Mesothelial cell of epicardium (in vitro differentiated cells): ENCODE results near the gene SDCCAG8. TPM values are rescaled to one million over a fixed set of nuclear protein-coding genes. Genes with fewer than 3 reads are reported as not detected.

Source experiments
- DNase-seq, 2 experiments: peaks; one replicate each; pipeline ENCODE4 v3.0.0; 2021; ENCODE audit warnings: low spot score in 2 of 2; ENCODE audit not compliant: unreplicated experiment in 2 of 2
- H3K27ac Mint-ChIP-seq: 2 replicates; pipeline ENCODE4 v1.8.0; 2021; ENCODE audit warnings: mixed read lengths
- H3K27me3 Mint-ChIP-seq: 2 replicates; pipeline ENCODE4 v1.8.0; 2021; ENCODE audit warnings: low read depth, mixed read lengths
- H3K36me3 Mint-ChIP-seq: 2 replicates; pipeline ENCODE4 v1.8.0; 2021; ENCODE audit warnings: mixed read lengths
- H3K4me1 Mint-ChIP-seq: 2 replicates; pipeline ENCODE4 v1.8.0; 2021; ENCODE audit warnings: mixed read lengths
- H3K4me3 Mint-ChIP-seq: 2 replicates; pipeline ENCODE4 v1.8.0; 2021; ENCODE audit warnings: mild to moderate bottlenecking, moderate library complexity, mixed read lengths
- H3K9me3 Mint-ChIP-seq: 2 replicates; pipeline ENCODE4 v1.8.0; 2021; ENCODE audit warnings: mixed read lengths
- total RNA-seq: library from RNA; stranded (reverse); gene quantifications from 3 replicates; pipeline ENCODE4 v1.2.1, GENCODE V29; 2021
- TF ChIP-seq, protein P1 (sequence below): fragments of 200-600 bp; sonication (generic); IDR thresholded peaks from one replicate; pipeline ENCODE4 v1.5.0; 2021; ENCODE audit warnings: antibody characterized with exemption; ENCODE audit not compliant: unreplicated experiment

Gene SDCCAG8
- total RNA-seq, 1 donor from 2014 or later, result 37.3 TPM

DNA sequence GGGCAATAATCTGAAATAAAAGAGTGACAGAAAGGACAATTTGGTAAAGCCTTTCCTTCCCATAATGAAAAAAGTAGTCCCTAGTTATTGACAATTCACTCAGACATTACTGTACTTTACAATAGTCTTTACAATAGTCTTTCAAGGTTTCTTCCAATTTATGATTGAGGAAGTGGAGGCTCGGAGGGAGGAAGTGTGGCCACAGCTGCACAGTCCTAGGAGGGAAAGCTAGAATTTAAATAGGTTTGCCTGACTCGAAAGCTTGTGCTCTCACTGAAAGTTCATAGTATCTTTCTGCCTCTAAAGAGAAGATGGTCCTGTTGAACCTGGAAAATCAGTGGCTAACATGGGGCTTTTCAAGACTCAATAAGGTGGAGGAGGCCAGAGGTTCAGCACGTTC, 203.2 kb downstream of the SDCCAG8 start:
- Mint-ChIP-seq H3K4me1 (peaks cover 2% of the 10 kb centered on the region), H3K9me3 (no peaks in the 10 kb centered on the region), H3K4me3 (no peak overlapping the region), H3K27me3 (no peaks in the 10 kb centered on the region), H3K27ac (no peak overlapping the region), H3K36me3 (peaks cover 5% of the 10 kb centered on the region)
- TF ChIP-seq, protein P1, sequence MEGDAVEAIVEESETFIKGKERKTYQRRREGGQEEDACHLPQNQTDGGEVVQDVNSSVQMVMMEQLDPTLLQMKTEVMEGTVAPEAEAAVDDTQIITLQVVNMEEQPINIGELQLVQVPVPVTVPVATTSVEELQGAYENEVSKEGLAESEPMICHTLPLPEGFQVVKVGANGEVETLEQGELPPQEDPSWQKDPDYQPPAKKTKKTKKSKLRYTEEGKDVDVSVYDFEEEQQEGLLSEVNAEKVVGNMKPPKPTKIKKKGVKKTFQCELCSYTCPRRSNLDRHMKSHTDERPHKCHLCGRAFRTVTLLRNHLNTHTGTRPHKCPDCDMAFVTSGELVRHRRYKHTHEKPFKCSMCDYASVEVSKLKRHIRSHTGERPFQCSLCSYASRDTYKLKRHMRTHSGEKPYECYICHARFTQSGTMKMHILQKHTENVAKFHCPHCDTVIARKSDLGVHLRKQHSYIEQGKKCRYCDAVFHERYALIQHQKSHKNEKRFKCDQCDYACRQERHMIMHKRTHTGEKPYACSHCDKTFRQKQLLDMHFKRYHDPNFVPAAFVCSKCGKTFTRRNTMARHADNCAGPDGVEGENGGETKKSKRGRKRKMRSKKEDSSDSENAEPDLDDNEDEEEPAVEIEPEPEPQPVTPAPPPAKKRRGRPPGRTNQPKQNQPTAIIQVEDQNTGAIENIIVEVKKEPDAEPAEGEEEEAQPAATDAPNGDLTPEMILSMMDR, result no peak
- DNase-seq, result no peak

DNA sequence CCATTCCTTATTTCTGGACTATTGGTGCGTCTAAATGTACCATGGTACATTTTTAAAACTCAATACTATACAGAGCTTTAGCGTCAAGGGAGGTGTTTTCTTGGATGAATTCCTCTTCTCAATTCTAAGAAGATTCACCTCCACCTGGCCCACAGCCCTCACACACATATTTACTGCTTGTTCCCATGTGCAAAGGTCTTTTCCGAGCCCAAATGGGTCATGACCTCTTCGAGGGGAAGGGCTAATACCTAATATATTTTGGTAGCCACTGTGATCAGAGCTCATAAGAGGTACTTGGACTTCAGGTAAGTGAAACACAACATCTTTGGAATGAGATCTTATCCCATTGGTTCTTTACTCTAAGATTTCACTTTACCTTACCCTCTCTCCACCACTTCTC, 205.9 kb downstream of the SDCCAG8 start:
- DNase-seq, result no peak
- Mint-ChIP-seq H3K27ac (no peak overlapping the region), H3K4me3 (no peak overlapping the region), H3K4me1 (no peaks in the 10 kb centered on the region), H3K27me3 (no peaks in the 10 kb centered on the region), H3K36me3 (peaks cover 5% of the 10 kb centered on the region), H3K9me3 (no peaks in the 10 kb centered on the region)
- TF ChIP-seq, protein P1, result no peak

DNA sequence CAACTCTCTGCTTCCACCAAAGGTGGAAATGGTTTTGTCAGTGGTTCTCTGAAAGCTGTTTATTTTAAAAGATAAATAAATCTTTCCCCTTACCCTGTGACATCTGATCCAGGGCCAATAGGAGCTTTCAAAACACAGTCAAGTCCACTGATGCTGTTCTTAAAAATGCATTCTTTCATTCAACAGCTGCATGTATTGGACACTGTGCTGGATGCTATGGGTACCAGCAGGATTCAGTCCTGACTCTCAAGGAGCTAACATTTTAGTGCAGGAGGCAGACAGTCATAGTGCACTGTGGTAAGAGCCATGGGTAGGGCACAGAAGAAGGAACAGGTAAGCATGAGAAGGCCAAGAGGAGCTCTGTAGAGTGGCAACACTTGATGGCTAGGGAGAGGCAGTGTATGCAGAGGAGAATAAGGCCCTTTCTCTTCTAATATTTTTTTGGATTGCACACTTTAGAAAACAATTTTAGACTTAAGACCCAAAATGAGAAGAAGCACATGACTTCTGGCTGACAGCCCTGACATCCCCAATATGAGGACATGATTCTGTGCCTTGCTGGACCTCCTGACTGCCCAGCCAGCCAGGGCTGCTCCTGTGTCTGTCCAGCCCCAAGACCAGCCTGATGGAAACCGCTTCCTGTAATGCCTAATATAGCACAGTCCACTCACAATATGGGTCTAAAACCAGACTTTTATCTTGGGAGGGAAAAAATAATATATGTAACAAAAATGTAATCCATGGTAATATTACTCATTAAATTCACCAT, 207.3 kb downstream of the SDCCAG8 start:
- TF ChIP-seq, protein P1, result no peak
- no peaks in the 10 kb centered on the region for H3K27me3 Mint-ChIP-seq

DNA sequence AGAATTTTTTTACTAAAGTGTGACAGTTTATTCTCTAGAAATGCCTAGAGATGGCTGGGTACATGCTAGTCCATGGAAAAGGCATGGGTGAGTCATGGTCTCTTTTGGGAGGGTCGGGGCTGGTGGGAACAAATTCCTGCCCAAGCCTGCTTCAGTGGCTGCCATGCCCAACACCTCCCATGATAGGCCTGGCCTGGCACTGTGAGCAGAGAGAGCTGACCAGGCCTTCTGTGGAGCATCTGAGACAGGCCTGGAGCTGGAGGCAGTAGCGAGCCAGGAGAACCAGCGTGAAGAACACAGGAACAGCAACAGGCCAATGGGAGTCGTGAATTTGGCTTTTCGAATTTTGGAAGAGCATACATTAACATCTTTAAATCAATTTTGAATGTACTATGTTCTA, 209.2 kb downstream of the SDCCAG8 start:
- no peak overlapping the region for H3K4me3 Mint-ChIP-seq
- no peaks in the 10 kb centered on the region for H3K27me3 Mint-ChIP-seq
- no peaks in the 10 kb centered on the region for H3K4me1 Mint-ChIP-seq
- DNase-seq, result no peak
- TF ChIP-seq, protein P1, result no peak
- H3K36me3 Mint-ChIP-seq, result peaks cover 5% of the 10 kb centered on the region
- H3K27ac Mint-ChIP-seq, result no peak overlapping the region
- H3K9me3 Mint-ChIP-seq, result no peaks in the 10 kb centered on the region

More for the DNA sequence above, 207.3 kb downstream of the SDCCAG8 start:
- Mint-ChIP-seq H3K9me3 (no peaks in the 10 kb centered on the region), H3K4me3 (no peak overlapping the region), H3K4me1 (no peaks in the 10 kb centered on the region), H3K27ac (no peak overlapping the region), H3K36me3 (peaks cover 5% of the 10 kb centered on the region)
- DNase-seq, result no peak

DNA sequence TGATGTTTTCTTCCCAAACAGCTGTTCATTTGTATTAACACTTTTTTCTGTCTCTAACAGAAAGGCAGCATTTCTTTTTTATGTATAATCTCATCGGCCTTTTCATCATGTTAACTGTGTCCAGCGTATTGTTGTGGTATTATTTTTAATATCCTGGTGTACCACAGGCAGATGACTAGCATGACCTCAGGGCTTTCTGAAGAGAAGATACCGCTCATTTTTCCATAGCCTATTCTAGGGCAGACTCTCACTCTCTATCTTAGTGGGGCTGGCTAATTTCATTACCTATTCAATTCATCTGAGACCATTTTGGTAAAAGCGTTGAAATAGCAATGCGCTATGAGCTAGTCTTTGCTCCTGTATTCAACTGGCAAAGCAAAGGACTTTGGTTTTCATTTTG, 209.9 kb downstream of the SDCCAG8 start:
- H3K4me3 Mint-ChIP-seq, result no peak overlapping the region
- no peak overlapping the region for H3K27ac Mint-ChIP-seq
- H3K36me3 Mint-ChIP-seq, result peaks cover 2% of the 10 kb centered on the region
- no peaks in the 10 kb centered on the region for H3K27me3 Mint-ChIP-seq
- no peaks in the 10 kb centered on the region for H3K9me3 Mint-ChIP-seq
- DNase-seq, result no peak
- H3K4me1 Mint-ChIP-seq, result no peaks in the 10 kb centered on the region
- TF ChIP-seq, protein P1, result no peak
